Activated CD4-positive, alpha-beta T cell treated with anti-CD3 and anti-CD28 coated beads for 4 hours (primary cell): ENCODE results near the gene DGCR6L.
A peak's percentile ranks its signal among the peaks of the same experiment; 100 is the strongest.
"Not testable (repeated sequence)": the region's sequence is repeated elsewhere in the genome, so short reads cannot be mapped to it uniquely, and the experiment has no call there.

Experiments used
- DNase-seq, 2 donors: peaks; one replicate each; pipeline ENCODE4 v3.0.0-alpha.2; 2020

Gene DGCR6L

GRCh38 chr22:20324139-20324516, 4.3 kb upstream of the DGCR6L start:
- peak; percentile 29 to 35 for DNase-seq

GRCh38 chr22:20321552-20322211, 1.8 kb upstream of the DGCR6L start:
- not testable (repeated sequence) for DNase-seq

- peak in 1 of 2 donors; percentile 1 for DNase-seq
Measured at GRCh38 chr22:20320659-20321551, 1.0 kb upstream of the DGCR6L start.

GRCh38 chr22:20319041-20319744, 667 bp downstream of the DGCR6L start:
- DNase-seq, result peak in 1 of 2 donors; percentile 23

- peak in 1 of 2 donors; percentile 0 for DNase-seq
Measured at GRCh38 chr22:20318043-20318688, 1.7 kb downstream of the DGCR6L start.

GRCh38 chr22:20317402-20318042, 2.3 kb downstream of the DGCR6L start:
- DNase-seq, result peak in 1 of 2 donors; percentile 4

GRCh38 chr22:20316844-20317401, 2.9 kb downstream of the DGCR6L start:
- DNase-seq, result peak in 1 of 2 donors; percentile 0

- DNase-seq, result peak in 1 of 2 donors; percentile 1
Measured at GRCh38 chr22:20316217-20316843, 3.5 kb downstream of the DGCR6L start.

GRCh38 chr22:20315337-20316216, 4.3 kb downstream of the DGCR6L start:
- peak in 1 of 2 donors; percentile 1 for DNase-seq

GRCh38 chr22:20314741-20315336, 5.0 kb downstream of the DGCR6L start:
- peak in 1 of 2 donors; percentile 1 for DNase-seq

- not testable (repeated sequence) for DNase-seq
Measured at GRCh38 chr22:20314206-20314605, 5.7 kb downstream of the DGCR6L start.

GRCh38 chr22:20313306-20314077, 6.4 kb downstream of the DGCR6L start:
- peak in 1 of 2 donors; percentile 0 for DNase-seq

GRCh38 chr22:20312396-20313191, 7.3 kb downstream of the DGCR6L start:
- no peak for DNase-seq

GRCh38 chr22:20311249-20312062, 8.4 kb downstream of the DGCR6L start:
- not testable (repeated sequence) for DNase-seq

- not testable (repeated sequence) for DNase-seq
Measured at GRCh38 chr22:20310773-20311172, 9.1 kb downstream of the DGCR6L start.

GRCh38 chr22:20310180-20310579, 9.7 kb downstream of the DGCR6L start:
- DNase-seq, result not testable (repeated sequence)
